OCI-LY1 (cell line): ENCODE results near the gene EYA2.

ENCODE experiments used
- H2AFZ ChIP-seq: fragments of 200-600 bp; sonication (generic), shearing (Covaris generic); 2 replicates; pipeline ENCODE4 v1.6.0; 2014; ENCODE audit warnings: antibody characterized with exemption, mild to moderate bottlenecking, low read length
- H3F3A ChIP-seq: fragments of 200-600 bp; sonication (generic), shearing (Covaris generic); 2 replicates; pipeline ENCODE4 v1.6.0; 2014; ENCODE audit warnings: mild to moderate bottlenecking, antibody characterized with exemption, low read length, moderate library complexity; ENCODE audit not compliant: insufficient read depth
- H3K27ac ChIP-seq: fragments of 200-600 bp; sonication (generic); 2 replicates; pipeline ENCODE4 v1.5.1; 2014; ENCODE audit warnings: low read length, mixed run types, mild to moderate bottlenecking, low read depth; ENCODE audit not compliant: poor library complexity, severe bottlenecking
- H3K27me3 ChIP-seq: fragments of 200-600 bp; sonication (generic); 2 replicates; pipeline ENCODE4 v1.6.0; 2014; ENCODE audit warnings: antibody characterized with exemption, mild to moderate bottlenecking, low read length, moderate library complexity; ENCODE audit not compliant: insufficient read depth
- H3K36me3 ChIP-seq: fragments of 200-600 bp; sonication (generic); 2 replicates; pipeline ENCODE4 v1.6.1; 2014; ENCODE audit warnings: mild to moderate bottlenecking, antibody characterized with exemption, low read length, moderate library complexity, mixed read lengths; ENCODE audit not compliant: insufficient read depth
- H3K4me1 ChIP-seq: fragments of 200-600 bp; sonication (generic); 2 replicates; pipeline ENCODE4 v1.5.1; 2014; ENCODE audit warnings: mild to moderate bottlenecking, low read length, moderate library complexity; ENCODE audit not compliant: insufficient read depth, severe bottlenecking
- H3K4me2 ChIP-seq: fragments of 200-600 bp; sonication (generic), shearing (Covaris generic); 2 replicates; pipeline ENCODE4 v1.6.1; 2014; ENCODE audit warnings: low read length
- H3K4me3 ChIP-seq: fragments of 200-600 bp; sonication (generic); 2 replicates; pipeline ENCODE4 v1.5.1; 2014; ENCODE audit warnings: low read length, low read depth, mild to moderate bottlenecking, mixed read lengths; ENCODE audit not compliant: poor library complexity, severe bottlenecking
- H3K79me2 ChIP-seq: fragments of 200-600 bp; shearing (Covaris generic); 2 replicates; pipeline ENCODE4 v1.6.1; 2016; ENCODE audit warnings: mixed run types, low read length, mixed read lengths; ENCODE audit not compliant: insufficient read depth
- H3K9ac ChIP-seq: fragments of 200-600 bp; sonication (generic), shearing (Covaris generic); 2 replicates; pipeline ENCODE4 v1.6.1; 2014; ENCODE audit warnings: mild to moderate bottlenecking, low read length, mixed read lengths
- H3K9me2 ChIP-seq: fragments of 200-600 bp; sonication (generic), shearing (Covaris generic); 2 replicates; pipeline ENCODE4 v1.6.1; 2014; ENCODE audit warnings: low read depth, mild to moderate bottlenecking, low read length, mixed read lengths
- H3K9me3 ChIP-seq: fragments of 200-600 bp; shearing (Covaris generic); 2 replicates; pipeline ENCODE4 v1.6.1; 2014; ENCODE audit warnings: low read length, mixed read lengths
- H4K20me1 ChIP-seq: fragments of 200-600 bp; sonication (generic), shearing (Covaris generic); 2 replicates; pipeline ENCODE4 v1.6.0; 2016; ENCODE audit warnings: mild to moderate bottlenecking, low read length; ENCODE audit not compliant: insufficient read depth
- EZH2 ChIP-seq: fragments of 200-600 bp; sonication (generic), shearing (Covaris generic); IDR thresholded peaks from 2 replicates; pipeline ENCODE4 v1.8.0; 2017; ENCODE audit warnings: borderline replicate concordance, mixed run types, mild to moderate bottlenecking, antibody characterized with exemption, low read length, moderate library complexity, mixed read lengths
- TF ChIP-seq, protein P1 (sequence below): fragments of 200-600 bp; sonication (generic), shearing (Covaris generic); IDR thresholded peaks from 2 replicates; pipeline ENCODE4 v1.5.1; 2017; ENCODE audit warnings: mild to moderate bottlenecking, antibody characterized with exemption, low read length, moderate library complexity, mixed read lengths

Gene EYA2

DNA sequence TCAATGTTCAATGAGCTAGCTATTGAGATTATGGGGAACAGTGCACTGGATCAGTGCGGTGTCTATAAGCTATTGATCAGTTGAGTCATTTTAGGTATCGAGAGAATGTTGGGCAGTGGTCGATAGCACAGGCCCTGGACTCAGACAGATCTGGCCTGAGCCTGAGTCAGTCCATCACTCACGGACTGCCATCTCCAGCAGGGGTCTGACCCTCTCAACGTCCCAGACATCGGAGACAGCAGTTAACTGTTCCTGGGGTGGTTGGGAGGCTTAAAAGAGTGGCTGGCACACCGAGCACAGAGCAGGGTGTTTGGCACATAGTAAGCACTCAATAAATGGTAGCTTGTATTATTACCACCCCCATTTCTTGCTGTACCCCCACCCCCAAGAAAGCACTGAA lies 9.3 kb downstream of the EYA2 start:
- Histone ChIP-seq H4K20me1 (no peaks in the 10 kb centered on the region), H3K4me1 (peaks cover 5% of the 10 kb centered on the region), H3K9ac (no peak overlapping the region), H3F3A (no peaks in the 10 kb centered on the region), H3K4me2 (no peak overlapping the region), H3K27me3 (no peaks in the 10 kb centered on the region), H3K79me2 (no peaks in the 10 kb centered on the region), H2AFZ (no peak overlapping the region), H3K9me2 (no peaks in the 10 kb centered on the region), H3K9me3 (no peaks in the 10 kb centered on the region), H3K36me3 (no peaks in the 10 kb centered on the region), H3K4me3 (no peak overlapping the region), H3K27ac (no peak overlapping the region)
- no peak for TF ChIP-seq EZH2
- TF ChIP-seq, protein P1, sequence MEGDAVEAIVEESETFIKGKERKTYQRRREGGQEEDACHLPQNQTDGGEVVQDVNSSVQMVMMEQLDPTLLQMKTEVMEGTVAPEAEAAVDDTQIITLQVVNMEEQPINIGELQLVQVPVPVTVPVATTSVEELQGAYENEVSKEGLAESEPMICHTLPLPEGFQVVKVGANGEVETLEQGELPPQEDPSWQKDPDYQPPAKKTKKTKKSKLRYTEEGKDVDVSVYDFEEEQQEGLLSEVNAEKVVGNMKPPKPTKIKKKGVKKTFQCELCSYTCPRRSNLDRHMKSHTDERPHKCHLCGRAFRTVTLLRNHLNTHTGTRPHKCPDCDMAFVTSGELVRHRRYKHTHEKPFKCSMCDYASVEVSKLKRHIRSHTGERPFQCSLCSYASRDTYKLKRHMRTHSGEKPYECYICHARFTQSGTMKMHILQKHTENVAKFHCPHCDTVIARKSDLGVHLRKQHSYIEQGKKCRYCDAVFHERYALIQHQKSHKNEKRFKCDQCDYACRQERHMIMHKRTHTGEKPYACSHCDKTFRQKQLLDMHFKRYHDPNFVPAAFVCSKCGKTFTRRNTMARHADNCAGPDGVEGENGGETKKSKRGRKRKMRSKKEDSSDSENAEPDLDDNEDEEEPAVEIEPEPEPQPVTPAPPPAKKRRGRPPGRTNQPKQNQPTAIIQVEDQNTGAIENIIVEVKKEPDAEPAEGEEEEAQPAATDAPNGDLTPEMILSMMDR = no peak

DNA sequence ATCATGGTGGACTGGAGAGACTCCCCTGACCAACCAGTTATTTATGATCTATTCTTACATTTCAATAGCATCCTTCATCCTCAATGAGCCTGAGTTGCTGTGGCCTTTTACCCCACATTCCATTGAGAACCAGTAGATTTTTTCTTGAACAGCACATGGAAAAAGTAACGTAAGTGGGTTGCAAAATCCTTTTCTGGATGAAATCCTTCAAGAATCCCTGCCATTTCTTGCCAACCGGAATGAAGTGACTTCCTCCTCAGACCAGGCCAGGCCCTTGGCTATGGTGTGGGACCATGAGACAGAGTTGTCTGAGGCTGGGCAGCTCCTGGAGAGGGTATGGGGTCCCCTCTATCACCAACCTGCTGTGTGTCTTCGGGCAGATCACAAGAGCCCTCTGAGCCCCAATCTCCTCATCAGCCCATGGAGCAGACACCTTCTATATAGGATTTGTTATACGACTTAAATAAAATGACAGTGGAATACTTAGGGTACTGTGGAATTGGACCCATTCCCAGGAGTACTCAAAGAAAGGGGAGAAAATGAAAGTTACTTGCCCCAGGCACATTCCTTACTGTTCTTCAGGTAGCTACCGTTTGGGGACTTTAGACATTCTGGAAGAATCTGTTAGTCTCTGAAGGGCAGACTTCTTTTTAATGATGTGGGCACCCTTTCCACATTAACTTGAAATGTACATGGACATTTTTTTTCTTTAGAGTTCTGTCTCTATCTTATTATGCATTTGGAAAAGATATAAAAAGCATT lies 10.9 kb downstream of the EYA2 start:
- Histone ChIP-seq H3K9me2 (no peaks in the 10 kb centered on the region), H3F3A (no peaks in the 10 kb centered on the region), H3K27me3 (no peaks in the 10 kb centered on the region), H3K9ac (no peak overlapping the region), H3K79me2 (no peaks in the 10 kb centered on the region), H3K27ac (no peak overlapping the region), H3K4me2 (no peak overlapping the region), H3K36me3 (no peaks in the 10 kb centered on the region), H3K4me3 (no peak overlapping the region), H3K4me1 (no peaks in the 10 kb centered on the region), H2AFZ (no peak overlapping the region), H4K20me1 (no peaks in the 10 kb centered on the region), H3K9me3 (no peaks in the 10 kb centered on the region)
- TF ChIP-seq, protein P1 = no peak
- no peak for TF ChIP-seq EZH2

DNA sequence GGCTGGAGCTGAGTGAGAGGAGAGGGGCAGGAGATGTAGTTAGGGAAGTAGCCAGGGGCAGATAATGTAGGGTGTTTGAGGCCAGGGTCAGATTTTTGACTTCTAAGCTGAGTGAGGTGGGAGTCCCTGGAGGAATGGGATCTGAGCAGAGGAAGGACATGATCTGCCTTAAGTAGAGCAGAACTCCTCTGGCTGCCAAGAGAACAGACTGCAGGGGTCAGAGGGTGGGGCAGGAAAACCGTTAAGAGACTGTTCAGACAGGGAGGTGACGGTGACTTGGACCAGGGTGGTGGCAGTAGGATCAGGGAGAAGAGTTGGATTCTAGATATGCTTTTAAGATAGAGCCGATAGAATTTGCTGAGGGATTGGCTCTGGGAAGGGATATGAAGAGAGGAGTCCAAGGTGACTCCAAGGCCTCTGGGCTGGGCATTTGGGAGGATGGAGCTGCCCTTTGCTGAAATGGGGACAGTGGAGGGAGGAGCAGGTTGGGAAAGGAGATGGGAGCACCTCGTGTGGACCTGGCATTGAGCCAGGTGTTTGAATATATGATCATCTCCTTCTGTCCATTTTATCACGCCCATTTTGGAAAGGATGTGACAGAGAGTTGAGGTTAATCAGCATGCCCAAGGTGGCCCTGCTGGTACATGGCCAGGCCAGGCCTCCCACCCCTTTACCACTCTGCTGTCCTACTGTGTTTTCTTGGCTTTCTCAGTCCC lies 18.8 kb downstream of the EYA2 start:
- H3K27me3 ChIP-seq = no peaks in the 10 kb centered on the region
- H3K9ac ChIP-seq = no peak overlapping the region
- no peaks in the 10 kb centered on the region for H3K4me1 ChIP-seq

More for the DNA sequence above, 18.8 kb downstream of the EYA2 start:
- H3K9me3 ChIP-seq = no peaks in the 10 kb centered on the region
- no peak overlapping the region for H3K4me3 ChIP-seq
- H3F3A ChIP-seq = no peaks in the 10 kb centered on the region
- no peak overlapping the region for H3K4me2 ChIP-seq
- H3K27ac ChIP-seq = no peak overlapping the region
- no peaks in the 10 kb centered on the region for H3K79me2 ChIP-seq
- H3K9me2 ChIP-seq = no peaks in the 10 kb centered on the region
- H2AFZ ChIP-seq = no peak overlapping the region
- H4K20me1 ChIP-seq = no peaks in the 10 kb centered on the region
- TF ChIP-seq, protein P1 = no peak
- TF ChIP-seq EZH2 = no peak
- H3K36me3 ChIP-seq = no peaks in the 10 kb centered on the region
